Muscle of arm (tissue), 14 donors: ENCODE results near the gene IPMK. TPM values are rescaled to one million over a fixed set of nuclear protein-coding genes. Genes with fewer than 3 reads are reported as not detected.
A peak's percentile ranks its signal among the peaks of the same experiment; 100 is the strongest.

ENCODE experiments used
- DNase-seq: peaks from one replicate; pipeline ENCODE4 v3.0.0-alpha.2; 2013
- long read RNA-seq, 11 donors: transcript quantifications; one replicate each; lab custom pipeline, GENCODE V29; 2026
- polyA plus RNA-seq, 12 donors: library from polyadenylated mRNA; unstranded; fragments of 120-200 nt; gene quantifications; one replicate each; pipeline ENCODE4 v1.2.1, GENCODE V29; 2013; ENCODE audit not compliant: insufficient read length in 12 of 12

Gene IPMK
- 1 to 10 TPM in 11 of 12 donors, not detected in 1; 3.9 to 9.3 (median 4.4) TPM for polyA plus RNA-seq
- long read RNA-seq, donor 1, full-length matches to known transcripts, result 6 of 6 reads
- long read RNA-seq, donor 1, partial matches to known transcripts, result 0 of 6 reads
- long read RNA-seq, donor 1, other reads (novel, unspliced or antisense), result 0 of 6 reads
- long read RNA-seq, donor 2, full-length matches to known transcripts, result 1 of 1 reads
- long read RNA-seq, donor 2, partial matches to known transcripts, result 0 of 1 reads
- long read RNA-seq, donor 2, other reads (novel, unspliced or antisense), result 0 of 1 reads
- long read RNA-seq, donor 3, result 0 reads
- long read RNA-seq, donor 4, result 0 reads
- long read RNA-seq, donor 5, result 0 reads
- long read RNA-seq, donor 6, result 0 reads
- long read RNA-seq, donor 7, full-length matches to known transcripts, result 2 of 2 reads
- long read RNA-seq, donor 7, partial matches to known transcripts, result 0 of 2 reads
- long read RNA-seq, donor 7, other reads (novel, unspliced or antisense), result 0 of 2 reads
- long read RNA-seq, donor 8, partial matches to known transcripts, result 0 of 89 reads
- long read RNA-seq, donor 8, other reads (novel, unspliced or antisense), result 89 of 89 reads
- long read RNA-seq, donor 9, full-length matches to known transcripts, result 2 of 2 reads
- long read RNA-seq, donor 9, partial matches to known transcripts, result 0 of 2 reads
- long read RNA-seq, donor 9, other reads (novel, unspliced or antisense), result 0 of 2 reads
- long read RNA-seq, donor 10, full-length matches to known transcripts, result 2 of 2 reads
- long read RNA-seq, donor 10, partial matches to known transcripts, result 0 of 2 reads
- long read RNA-seq, donor 10, other reads (novel, unspliced or antisense), result 0 of 2 reads
- long read RNA-seq, donor 11, result 0 reads

- DNase-seq, result peak; percentile 86
These were observed at the start of gene IPMK for GRCh38 chr10:58267713-58268453. IPMK (minus strand) TSS chr10:58267894; CDS start chr10:58267611, 283 bp downstream.

DNA sequence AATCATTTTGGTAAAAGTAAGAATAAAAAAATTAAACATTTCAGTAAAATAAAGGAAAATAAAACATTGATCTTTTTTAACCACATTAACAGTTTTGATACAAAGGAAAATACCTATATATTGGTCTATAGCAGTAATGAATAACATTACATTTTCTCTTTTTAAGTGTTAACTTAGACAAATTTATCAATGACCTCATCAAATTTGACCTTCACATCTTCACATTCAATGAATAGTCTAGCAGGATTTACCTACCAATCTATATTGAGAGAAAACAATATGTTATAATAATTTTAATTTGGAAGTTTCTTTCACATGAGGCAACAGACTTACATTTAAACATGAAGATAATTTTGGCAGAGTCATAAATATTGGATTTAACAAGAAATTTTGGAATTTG lies 49.2 kb upstream of the IPMK start:
- no peak for DNase-seq

- DNase-seq, result no peak
These were observed 43.3 kb upstream of the IPMK start for GRCh38 chr10:58311026-58311425.

DNA sequence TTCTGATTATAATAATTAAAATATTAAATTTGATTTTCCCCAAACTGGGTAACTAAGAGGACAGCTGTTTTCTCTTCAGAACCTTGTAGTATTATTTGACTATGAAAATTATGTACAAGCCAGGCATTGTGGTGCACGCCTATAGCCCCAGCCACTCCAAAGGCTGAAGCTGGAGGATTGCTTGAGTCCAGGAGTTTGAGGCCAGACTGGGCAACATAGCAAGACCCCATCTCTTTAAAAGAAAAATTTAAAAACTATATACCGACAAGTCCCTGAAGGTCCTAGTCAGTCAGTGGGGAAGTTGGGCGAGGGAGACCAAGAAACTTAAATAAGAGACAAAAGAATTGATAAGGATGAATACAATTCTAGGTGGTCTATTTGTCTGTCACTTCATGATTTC lies 40.0 kb upstream of the IPMK start:
- DNase-seq, result no peak

- no peak for DNase-seq
These were observed 38.1 kb upstream of the IPMK start for GRCh38 chr10:58305821-58306220.

- DNase-seq, result no peak
These were observed 36.5 kb upstream of the IPMK start for GRCh38 chr10:58304099-58304633.

DNA sequence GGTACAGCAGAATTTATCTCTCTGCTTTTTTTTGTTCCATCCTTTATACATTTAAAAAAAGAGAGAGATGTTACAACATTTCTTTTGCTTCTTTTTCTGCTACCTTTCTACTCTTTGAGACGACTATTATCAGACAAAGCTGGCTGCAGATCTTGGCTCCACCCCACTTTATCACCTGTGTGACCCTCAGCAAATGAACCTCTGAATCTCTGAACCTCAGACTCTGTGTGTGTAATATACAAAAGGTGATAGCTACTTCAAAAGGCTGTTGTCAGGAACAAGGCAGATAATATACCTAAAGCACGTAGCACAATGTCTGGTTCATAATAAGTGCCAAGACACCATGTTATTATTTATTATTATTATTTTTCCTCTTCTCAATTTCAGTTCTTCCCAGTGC lies 34.6 kb upstream of the IPMK start:
- no peak for DNase-seq

- DNase-seq, result no peak
These were observed 33.0 kb upstream of the IPMK start for GRCh38 chr10:58300676-58301075.

DNA sequence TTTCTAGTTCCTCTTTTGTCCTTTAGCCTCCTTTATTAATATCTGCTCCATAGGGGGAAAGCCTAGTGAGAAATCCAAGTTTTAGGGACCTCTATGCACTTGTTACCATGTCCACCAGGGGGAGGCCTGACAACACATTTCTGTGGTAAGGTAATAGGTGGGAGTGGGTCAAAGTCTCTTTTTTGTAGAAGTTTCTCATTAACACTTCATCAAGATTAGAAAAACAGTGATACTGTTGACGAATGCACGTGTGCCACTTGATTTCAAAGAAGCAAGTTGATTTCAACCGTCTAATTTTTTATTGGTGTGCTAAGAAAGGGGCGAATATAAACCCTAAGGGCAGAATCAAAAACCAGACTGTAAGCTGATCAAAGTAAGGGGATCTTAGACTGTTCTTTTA lies 31.9 kb upstream of the IPMK start:
- DNase-seq, result peak; percentile 21

DNA sequence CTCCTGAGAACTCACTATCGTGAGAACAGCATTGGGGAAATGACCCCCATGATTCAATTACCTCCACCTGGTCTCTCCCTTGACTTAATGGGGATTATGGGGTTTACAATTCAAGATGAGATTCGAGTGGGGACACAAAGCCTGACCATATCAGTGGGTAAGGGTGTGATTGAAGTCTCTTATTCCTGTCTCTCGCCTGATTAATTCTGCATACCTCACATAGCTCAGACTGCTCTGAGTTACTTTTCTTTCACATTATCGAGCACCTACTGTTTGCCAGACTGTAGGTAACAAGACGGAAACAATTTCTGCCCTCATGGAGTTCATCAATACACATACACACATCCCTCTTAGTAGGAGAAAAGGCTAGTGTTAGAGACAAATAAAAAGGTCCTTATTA lies 26.3 kb upstream of the IPMK start:
- no peak for DNase-seq

GRCh38 chr10:58291538-58292174 lies 24.0 kb upstream of the IPMK start:
- DNase-seq, result peak; percentile 42

GRCh38 chr10:58282615-58283014 lies 14.9 kb upstream of the IPMK start:
- DNase-seq, result no peak

- no peak for DNase-seq
These were observed 13.5 kb upstream of the IPMK start for GRCh38 chr10:58281092-58281752.

DNA sequence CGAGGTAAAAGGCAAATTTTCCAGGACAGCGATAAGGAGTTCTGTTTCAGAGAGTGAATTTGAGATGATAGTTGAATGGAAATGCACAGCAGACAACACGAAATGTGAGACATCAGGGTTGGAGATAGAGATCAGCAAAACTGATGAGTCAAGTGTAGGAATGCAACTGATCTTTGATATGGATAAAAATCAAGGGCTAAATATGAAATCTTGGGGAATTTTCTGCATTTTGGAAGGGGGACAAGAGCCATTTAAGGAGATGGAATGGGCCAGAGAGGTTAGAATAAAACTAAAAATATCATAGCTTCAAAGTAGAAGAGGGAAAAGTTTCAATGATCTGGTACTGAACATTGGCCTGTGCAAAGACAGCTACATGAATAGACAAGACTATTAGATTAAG lies 12.8 kb upstream of the IPMK start:
- no peak for DNase-seq

DNA sequence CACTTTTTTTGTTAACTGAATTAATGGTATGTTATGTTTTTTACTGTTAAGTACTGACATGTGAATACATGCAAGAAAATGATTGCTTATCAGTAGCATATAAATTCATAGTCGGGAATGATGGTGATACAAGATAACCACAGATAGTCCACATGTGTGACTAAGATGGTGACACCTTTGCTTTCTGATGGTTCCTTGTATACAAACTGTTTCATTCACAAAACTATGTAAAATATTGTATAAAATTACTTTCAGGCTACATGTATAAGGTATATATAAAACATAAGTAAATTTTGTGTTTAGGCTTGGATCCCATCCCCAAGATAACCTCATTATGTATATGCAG lies 11.2 kb upstream of the IPMK start:
- no peak for DNase-seq

DNA sequence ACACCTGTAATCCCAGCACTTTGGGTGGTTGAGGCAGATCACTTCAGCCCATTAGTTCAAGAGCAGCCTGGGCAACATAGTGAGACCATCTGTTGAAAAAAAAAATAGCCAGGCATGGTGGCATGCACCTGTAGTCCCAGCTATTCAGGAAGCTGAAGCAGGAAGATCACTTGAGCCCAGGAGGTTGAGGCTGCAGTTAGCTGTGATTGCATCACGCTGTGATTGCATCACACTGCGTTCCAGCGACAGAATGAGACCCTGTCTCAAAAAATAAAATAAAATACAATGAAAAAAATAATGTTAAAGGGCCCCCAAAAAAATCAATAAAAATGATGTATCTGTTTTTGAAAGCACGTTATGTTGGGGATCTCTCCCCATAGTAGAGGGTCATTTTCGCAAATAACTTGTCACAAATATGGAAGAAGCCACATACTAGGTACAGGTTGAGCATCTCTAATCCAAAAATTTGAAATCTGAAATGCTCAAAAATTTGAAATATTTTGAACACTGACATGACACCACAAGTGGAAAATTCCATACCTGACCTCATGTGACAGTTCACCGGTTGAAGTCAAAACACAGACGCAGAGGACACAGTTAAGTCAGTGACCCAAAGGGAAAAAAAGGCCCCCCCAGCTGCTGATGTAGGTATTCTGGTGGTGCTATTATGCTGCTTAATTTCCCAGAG lies 10.7 kb upstream of the IPMK start:
- no peak for DNase-seq

- no peak for DNase-seq
These were observed 8.2 kb upstream of the IPMK start for GRCh38 chr10:58275908-58276307.

DNA sequence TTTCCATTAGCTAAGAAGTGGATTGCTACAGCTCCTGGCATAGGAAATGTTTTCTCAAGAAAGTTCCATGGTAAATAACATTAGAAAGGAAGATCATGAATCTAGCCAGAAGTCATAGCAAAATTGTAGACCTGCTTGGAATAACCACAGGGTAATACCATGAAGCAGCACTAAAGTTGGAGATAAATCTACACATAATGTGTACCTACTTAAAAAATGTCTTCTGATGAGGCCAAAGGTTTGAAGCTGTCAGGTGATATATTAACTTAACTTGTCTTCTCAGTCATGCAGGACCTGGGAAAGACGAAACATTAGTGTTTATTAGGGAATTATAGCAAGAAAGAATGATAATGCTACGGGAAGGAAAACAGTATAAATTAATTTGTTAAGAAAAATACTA lies 7.6 kb upstream of the IPMK start:
- DNase-seq, result no peak

- no peak for DNase-seq
These were observed 2.1 kb upstream of the IPMK start for GRCh38 chr10:58269782-58270290.
